Measurements from ENCODE around the gene WSCD1.

The WSCD1 gene

DNA sequence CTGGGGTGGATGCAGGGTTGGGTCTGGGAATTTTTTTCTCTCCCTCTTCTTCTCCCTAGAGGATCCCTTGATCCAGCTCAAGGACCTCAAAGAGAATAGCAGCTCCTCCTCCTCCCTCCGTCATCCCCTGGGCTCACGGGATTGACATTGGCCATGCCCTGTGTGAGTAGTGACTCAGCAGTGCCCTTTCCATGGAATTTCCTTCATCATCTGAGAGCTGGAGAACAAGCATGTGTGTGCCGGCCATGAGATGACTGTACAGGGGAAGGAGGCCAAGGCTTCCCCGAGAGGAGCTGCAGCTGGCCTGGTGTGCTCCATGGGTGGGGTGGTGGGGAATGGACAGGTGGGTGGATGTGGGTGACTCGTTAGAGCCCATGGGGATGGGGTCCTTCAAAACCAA is 8.9 kb upstream of the WSCD1 start:
- no peak for DNase-seq

DNA sequence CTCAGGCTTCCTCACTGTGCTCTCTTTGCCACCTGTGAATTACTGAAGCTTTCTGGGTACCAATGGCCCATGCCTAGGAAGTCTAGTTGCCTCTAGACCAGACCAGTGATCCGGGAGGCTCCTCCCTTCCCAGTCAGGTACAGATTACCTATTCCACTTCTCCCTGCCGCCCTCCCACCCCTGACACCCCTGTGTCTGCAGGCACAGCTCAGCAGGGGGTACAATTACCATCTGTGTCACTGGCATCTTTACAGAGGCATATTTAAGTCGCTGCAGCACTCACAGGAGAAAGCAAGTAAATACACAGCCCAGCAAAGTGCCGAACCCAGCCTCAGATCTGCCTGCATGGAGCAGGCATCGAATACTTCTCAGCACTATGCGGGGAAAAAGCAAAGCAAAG is 5.3 kb upstream of the WSCD1 start:
- DNase-seq: no peak

DNA sequence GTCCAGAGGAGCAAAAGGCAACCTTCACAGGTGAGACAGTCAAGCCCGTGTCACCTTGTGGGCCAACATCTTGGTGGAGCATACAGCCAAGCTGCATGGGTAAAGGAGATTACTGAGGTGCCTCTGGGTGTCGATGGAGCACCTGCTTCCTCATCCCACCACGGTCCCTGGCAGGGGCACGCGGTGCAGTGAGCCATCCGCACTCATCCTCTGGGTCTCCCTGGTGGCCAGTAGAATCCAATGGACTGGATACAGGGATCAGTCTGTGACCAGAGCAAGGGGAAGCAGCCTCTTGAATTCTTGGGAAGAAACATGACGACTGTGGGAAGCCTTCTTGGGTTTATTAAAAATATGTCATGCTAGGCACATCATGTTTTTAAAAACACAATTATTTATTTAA is 4.8 kb upstream of the WSCD1 start:
- no peak for DNase-seq

DNA sequence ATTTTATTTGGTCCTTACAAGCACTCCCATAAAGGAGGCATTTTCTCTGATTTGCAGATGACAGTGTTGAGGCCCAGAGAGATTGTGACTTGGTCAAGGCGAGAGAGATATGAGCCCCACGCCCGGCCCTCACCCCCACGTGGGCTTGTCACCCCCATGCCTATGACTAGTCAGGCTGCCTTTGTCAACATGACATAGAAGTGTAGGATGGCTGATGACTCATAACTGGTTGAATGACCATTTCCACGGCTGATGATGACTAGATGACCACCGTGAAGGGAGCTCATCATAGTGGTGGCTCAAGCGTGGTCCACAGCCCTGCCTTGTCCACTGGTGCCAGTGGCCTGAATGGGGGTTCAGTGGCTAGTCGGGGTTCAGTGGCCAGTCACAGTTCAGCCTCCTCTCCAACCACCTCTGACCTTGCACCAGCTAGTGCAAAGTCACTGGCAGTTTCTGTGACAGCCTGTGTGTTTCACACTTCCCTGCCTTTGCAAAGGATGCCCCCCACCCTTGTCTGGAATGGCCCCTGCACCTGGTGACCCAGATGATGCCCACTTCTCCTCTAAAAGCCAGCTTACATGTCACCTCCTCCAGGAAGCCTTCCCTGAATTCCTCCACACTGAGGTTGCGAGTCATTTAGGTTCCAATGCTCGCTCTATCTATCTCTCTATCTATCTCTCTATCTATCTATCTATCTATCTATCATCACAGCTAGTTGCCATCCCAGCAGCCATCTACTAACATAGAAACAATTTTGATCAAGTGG is 3.8 kb upstream of the WSCD1 start:
- no peak for DNase-seq

DNA sequence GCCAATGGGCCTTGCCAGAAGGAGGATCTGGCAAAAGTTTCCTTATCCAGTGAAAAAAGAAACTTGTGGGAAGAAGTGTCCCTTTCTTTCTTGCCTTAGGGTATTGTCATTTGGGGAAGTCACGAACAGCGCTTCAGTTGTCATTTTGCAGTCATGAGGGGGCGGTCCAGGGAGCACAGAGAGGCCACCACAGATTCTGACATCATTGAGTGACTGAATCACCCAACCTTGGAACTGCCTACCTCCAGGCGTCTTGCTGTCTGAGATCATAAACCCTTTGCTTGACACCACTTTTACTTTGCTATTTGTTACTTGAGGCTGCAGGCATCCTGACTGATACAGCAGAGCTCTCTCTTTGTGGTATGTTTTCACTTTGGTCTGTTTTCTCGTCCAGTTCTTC is 3.1 kb upstream of the WSCD1 start:
- DNase-seq: no peak

DNA sequence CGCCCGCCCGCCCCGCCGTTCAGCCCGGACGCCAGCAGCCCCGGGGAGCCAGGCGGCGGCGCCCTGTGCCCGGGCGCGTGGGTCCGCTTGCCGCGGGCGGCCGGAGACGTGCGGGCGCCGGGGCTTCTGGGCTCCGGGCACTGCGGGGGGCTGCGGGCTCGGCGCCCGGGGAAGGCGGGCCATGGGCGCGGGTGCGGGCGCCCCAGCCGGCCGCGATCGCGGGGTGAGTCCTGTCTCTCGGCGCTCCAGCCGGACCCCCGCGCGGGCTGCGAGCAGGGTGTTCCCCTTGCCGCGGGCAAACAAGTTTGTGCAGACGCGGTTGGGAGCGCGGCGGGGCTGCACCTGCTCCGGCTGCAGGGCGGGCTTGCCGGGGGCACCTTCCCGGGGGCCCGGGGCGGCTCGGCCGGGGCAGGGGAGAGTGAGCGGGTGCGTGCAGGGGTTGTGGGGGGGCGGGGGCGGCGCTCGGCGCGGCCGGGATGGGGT is 292 bp downstream of the WSCD1 start:
- DNase-seq: no peak

DNA sequence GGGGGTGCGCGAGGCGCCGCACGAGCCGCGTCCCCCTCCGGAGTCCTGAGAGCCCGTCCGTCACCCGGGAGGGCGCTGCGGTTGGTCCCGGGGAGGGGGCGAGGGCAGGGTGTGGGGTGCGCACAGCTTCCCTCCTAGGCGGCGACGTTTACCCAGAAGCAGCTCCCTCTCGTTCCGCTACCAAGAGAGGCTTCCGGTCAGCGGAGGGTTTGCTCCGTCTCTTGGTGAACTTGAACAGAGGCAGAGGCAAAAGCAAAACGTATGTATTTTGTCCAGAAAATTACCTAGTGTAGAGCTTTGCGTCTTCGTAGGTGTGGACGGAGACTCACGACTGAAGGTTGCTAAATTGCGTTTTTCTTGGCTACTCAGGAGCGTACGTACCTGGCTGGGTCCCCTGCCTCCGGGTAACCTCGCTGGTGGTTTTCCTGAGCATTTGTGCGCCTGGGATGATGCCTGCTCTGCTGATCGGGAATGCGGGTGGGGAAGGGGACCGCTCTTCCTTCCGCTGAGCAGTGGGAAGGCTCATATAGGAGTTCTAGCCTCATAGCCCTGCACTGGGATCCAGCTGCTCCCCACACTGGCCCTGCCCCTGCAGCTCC is 833 bp downstream of the WSCD1 start:
- DNase-seq: no peak

DNA sequence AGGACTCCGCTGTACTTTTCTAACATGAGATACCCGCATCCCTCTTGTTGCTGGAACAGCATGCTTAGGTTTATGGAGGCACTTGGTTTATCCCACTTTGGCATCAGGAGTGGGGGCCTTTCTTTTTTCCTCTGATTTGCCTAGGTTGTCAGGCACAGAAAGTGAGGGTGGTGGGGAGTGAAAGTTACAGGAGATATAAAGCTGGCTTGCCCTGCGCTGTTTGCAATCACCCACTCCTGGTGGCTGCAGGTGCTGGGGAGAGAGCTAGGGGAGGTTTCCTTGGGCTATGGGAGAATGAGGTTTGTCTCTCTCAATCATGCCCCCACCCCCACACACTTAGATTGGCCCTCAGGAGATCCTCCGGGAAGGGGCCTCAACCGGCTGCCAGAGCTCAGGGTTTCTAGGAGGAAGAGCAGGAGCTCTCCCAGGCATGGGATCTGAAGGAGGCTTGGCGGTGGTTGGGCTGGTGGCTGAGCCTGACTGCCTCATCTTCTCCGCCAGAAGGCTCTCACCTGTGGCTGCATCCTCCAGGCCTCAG is 1.4 kb downstream of the WSCD1 start:
- DNase-seq: no peak

DNA sequence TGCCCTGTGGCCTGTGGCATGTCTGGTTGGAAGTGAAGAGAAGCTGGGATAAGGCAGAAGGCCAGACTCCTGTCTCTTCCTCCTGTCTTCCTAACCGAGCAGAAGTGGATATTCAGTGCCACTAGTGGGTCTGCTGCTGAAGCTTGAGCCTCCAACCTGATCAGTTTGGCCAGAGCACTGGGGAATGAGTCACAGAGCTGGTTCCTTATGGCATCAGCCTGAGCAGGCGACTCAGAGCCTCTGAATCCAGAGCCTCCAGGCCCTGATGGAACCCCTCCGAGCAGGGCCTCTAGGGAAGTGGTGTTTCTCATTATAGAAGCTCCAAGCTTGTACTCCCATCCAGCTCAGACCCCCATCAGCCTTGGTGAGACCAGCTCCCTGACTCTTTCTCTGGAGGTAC is 2.0 kb downstream of the WSCD1 start:
- no peak for DNase-seq

DNA sequence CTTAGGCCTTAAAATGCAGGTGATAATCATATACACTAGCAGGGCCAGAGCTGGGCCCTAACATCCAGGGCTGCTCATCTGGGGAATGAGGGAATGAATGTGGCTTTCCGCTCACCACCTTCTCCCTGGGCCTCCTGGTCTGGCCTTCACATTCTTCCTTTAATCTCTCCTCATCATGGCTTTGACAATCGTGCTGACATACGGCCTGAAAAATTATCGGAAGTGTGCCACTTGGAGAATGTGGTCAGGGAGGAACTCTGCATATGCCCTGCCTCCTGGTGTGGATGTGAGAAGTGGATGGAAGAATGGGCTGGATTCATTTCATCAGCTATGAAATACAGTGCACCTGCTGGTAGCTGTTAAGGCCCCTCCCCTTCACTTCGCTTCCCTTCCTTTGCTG is 2.4 kb downstream of the WSCD1 start:
- DNase-seq: no peak

DNA sequence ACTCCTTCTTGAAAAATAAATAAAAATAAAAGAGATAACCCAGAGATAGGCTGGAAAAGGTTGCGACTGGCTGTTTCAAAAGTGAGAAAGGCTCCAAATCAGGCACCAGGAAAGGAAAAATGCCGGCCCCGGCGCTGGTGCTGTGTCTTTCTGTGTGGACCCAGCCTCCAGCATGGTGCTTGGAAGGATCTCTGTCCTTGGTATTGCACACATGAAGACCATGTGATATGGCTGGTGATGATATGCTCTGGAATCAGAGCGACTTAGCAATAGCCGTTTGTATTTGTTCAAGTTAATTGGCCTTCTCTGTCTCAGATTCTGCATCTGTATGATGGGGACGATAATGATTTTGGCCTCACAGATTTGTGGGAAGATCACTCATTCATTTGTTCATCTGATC is 3.4 kb downstream of the WSCD1 start:
- DNase-seq: no peak

DNA sequence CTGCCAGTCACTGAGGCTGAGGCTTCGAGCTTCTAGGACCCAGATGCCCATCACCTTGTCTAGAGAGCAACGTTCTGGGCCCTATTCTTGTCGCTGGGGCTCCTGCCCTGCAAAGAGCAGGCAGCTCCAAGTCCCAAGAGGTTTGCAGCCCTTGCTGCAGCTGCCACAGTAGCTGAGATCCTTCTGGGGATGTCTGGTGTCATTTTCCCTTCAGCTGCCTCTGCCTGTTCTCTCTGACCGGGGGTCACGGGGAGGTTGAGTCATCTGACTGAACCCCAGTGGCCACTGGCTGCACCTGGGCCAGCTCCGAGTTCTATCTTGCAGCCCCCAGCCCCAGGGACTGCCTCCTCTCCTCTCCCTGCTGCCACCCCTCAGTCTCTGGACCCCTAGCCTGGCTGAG is 4.9 kb downstream of the WSCD1 start:
- DNase-seq: no peak

DNA sequence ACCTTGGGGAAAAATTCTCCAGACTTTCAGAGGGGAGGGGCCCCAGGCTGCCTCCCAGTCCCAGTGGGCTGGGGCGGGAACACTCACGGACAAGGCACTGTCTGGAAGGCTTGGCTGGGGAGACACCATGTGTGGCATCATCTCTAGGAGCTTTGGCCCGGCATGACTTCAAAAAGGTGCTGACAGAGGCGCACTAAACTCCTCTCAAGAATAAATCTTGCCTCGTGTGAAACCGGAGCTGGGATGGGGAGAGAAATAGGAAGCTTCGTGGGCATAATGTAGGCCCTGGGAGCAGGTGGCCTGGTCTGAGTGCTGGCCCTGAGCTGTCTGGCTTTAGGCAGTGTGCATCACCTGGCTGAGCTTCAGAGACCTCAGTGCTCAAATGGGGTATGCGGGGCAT is 5.7 kb downstream of the WSCD1 start:
- DNase-seq: no peak

DNA sequence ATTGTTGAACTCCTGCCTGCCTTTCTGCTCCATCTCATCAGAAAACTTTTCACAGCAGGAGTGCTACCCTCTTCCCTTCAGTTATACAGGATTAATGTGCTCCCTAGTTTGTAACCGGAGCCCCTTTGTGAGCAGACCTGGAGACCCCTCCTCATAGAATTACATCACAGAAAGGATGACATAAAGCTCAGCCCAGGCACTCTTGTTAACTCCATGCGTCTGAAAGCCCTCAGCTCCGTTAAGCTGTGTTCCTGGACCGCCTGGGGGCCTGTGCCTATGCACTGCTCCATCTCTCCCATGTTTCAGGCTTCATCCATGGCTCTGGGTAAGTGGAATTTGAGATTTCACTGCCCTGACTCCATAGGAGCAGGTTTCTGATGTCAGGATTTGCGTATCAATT is 7.6 kb downstream of the WSCD1 start:
- no peak for DNase-seq

DNA sequence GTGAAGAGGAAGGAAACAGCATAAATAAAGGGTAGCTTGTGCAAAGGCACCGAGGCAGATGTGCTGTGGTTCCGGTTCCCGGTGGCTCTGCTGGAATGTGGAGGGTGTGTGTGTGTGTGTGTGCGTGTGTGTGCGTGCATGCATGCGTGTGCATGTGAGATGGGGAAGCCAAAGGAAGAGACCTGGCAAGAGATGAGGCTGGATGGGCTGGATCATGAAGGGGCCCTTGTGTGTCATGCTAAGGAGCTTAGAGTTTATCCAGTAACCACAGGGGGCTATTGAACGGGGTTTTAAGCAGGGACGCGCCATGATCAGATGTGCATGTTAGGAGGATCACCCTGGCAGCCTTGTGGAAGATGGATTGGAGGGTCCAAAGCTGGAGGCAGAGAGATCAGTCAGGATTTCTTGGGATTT is 8.3 kb downstream of the WSCD1 start:
- DNase-seq: no peak

DNA sequence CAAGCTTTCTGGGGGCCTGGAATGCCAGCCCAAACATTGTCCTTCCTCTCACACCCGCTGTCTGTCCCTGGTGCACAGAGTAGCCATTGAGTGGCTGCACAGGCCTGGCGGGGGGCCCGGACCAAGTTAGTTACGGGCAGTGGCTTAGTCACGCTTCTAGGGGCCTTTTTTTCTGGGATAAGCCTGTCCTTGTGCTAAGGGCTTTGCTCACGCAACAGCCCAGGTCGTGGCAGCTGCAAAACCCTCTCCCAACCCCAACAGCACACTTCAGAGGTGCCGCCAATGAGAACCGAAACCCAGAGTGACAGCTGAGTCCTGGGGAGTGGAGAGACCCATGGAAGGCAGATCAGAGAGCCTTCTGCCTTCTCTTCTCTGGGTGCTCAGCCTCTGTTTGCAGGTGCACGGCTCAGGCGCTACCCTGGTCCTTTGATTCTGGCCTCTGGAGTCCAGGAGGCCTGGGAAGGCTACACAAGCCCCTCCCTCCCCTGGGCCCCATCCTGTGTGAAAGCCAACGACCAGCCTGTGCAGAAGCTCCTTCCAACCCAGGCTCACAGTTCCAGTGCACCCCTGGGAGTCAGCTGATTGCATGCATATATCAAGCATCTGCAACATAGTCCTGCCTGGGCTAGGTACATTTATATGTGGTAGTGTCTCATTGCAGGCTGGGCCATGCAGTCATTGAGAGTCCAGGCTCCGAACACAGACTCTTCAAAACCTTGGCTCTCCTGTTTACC is 9.1 kb downstream of the WSCD1 start:
- DNase-seq: no peak

DNA sequence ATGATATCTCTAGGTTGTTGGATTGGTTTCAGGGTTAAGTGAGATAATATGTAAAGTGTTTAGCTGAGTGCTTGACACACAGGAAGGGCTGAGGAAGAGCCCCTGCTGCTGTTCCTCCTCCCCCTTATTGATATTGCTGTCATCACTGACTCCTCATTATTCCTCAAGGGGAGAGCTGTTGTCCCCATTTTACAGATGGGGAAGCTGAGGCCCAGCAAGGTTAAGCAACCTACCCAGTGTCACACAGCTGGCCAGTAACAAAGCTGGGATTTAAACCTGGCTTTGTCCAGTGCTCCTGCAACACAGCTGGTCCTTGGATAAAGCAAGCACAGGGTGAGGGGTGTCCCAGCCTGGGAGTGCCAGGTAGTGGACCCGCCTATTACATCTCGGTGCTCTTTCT is 9.8 kb downstream of the WSCD1 start:
- DNase-seq: no peak

DNA sequence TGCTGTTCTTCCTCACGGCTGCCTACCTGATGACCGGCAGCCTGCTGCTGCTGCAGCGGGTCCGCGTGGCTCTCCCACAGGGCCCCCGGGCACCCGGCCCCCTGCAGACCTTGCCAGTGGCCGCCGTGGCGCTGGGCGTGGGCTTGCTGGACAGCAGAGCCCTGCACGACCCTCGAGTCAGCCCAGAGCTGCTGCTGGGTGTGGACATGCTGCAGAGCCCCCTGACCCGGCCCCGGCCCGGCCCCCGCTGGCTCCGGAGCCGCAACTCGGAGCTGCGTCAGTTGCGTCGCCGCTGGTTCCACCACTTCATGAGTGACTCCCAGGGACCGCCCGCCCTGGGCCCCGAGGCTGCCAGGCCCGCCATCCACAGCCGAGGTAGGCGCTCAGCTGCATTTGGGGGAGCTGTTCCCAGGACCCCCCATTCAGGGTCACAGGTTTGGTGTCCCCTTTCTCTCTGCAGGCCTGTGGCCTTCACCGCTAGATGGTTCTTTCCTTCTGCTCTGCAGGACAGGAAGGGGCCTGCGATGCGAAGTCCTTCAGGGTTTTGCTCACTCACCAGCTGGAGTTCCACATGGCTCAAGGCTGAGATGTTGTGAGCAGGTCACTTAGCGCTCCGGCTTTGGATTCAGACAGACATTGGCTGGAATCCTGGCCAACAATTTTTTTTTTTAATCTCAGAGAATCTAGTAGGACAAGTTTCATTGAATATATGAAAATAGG is 10.7 kb downstream of the WSCD1 start:
- no peak for DNase-seq

DNA sequence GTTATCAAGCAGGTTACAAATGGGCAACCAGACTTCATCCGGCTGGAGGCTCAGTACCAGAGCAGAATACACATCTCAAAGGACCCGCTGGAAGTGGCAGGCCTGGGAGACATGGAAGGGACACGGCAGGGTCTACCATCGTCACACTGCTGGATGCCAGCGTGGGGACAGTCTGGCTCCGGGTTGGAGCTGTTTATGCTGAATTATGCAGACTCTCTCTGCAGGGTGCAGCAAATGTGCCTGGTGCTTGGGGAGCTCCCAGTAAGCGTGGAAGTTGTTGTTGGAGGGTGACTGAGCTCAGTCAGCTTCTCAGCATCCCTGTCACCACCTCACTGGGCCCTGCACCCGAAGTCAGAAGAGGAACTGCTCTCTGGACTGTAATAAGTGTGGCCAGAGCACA is 12.2 kb downstream of the WSCD1 start:
- no peak for DNase-seq

DNA sequence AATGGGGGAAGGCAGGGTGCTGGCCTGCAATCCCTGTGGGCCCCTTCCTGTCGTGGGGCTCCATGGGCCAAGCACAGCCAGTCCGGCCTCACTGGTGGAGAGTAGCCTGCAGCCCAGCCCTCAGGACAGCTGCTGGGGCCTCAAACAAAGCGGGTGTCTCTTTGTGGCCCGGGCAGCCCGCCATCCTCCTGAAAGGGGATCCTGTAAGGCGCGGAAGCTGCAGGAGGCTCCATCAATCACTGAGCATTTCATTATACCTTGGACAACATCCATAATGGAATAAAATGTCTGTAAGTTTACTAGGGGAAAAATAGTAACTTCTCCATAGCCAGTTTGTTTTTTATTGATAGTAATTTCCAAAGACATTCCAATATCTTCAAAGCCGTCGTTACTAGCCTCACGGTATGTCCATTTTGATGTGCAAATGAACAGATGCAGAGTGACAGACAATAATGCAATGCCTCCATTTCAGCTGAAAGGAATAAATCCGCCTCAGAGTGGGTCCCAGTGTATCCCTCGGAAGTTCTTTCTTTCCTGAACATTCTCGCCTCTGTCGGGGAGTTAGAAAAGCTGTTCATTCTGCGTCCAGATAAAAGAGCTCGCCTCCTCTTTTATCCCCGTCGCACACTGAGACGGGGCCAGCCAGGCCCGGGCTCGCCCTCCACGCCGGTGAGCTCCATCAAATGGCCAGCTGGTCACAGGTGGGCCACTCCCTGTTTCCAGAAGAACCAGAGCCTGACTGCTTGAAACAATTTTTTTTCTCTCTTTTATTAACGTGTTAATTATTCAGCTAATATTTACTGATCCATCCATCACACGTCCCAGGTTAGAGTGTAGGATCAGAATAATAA is 14.4 kb downstream of the WSCD1 start:
- no peak for DNase-seq

DNA sequence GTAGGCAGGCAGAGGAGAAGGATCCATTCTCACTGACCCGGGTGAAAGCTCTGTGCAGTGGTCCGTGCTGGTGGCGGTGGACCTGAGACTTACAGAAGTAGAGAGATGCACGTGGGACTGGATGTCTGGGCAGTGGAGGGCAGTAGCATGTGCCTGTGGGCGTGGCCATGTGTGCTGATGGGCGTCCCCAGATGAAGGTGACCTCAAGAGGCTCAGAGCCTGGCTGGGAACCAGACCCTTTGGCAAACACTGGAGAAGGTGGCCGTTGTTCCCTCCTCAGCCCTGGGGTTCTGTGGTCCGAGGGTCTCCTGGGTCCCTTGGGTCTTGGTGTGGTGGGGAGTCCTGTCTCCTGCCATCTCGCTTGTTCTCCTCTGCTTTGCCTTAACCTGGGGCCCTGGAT is 15.6 kb downstream of the WSCD1 start:
- no peak for DNase-seq

Measured in hematopoietic multipotent progenitor cell treated with erythropoietin and hydrocortisone succinate and interleukin-3 and kit ligand, for 8 days (in vitro differentiated cells).